Left lung (tissue), 10 donors: ENCODE data around the gene CFAP299. TPM values are rescaled to one million over a fixed set of nuclear protein-coding genes. Genes with fewer than 3 reads are reported as not detected.
"Not testable (repeated sequence)": the region's sequence is repeated elsewhere in the genome, so short reads cannot be mapped to it uniquely, and the experiment has no call there.

ENCODE experiments used
- ATAC-seq: fragments of 200-7000 bp; cut with Tn5 transposase; one replicate; pipeline ENCODE4 v1.9.1; 2020; ENCODE audit warnings: moderate library complexity
- DNase-seq, 4 donors: peaks; one replicate each; pipeline ENCODE4 v3.0.0-alpha.2; 2013 to 2020
- H3K27ac ChIP-seq, 2 donors: fragments of 200-600 bp; sonication (generic) in 1 of 2; one replicate each; pipeline versions ENCODE4 v1.5.0 to v1.8.0; 2020 to 2021
- H3K27me3 ChIP-seq, 2 donors: fragments of 200-600 bp; sonication (generic) in 1 of 2; one replicate each; pipeline versions ENCODE4 v1.5.0 to v1.8.0; 2020 to 2021
- H3K36me3 ChIP-seq, 2 donors: fragments of 200-600 bp; sonication (generic) in 1 of 2; one replicate each; pipeline versions ENCODE4 v1.5.0 to v1.8.0; 2020 to 2021
- H3K4me1 ChIP-seq, 2 donors: fragments of 200-600 bp; one replicate each; pipeline ENCODE4 v1.8.0; 2021
- H3K4me3 ChIP-seq, 2 donors: fragments of 200-600 bp; sonication (generic) in 1 of 2; one replicate each; pipeline versions ENCODE4 v1.5.0 to v1.8.0; 2020 to 2021; ENCODE audit warnings: mild to moderate bottlenecking in 1 of 2
- H3K9me3 ChIP-seq, 2 donors: fragments of 200-600 bp; sonication (generic) in 1 of 2; one replicate each; pipeline versions ENCODE4 v1.5.0 to v1.8.0; 2020 to 2021
- CTCF ChIP-seq, 2 donors: fragments of 200-600 bp; sonication (generic) in 1 of 2; IDR thresholded peaks; one replicate each; pipeline versions ENCODE4 v1.5.0 to v1.8.0; 2021; ENCODE audit warnings: antibody characterized with exemption in 2 of 2
- intact Hi-C, 2 donors: fragments of 100-400 bp; cut with DNase I; formaldehyde crosslinking; loops; one replicate each; pipeline versions ENCODE4 v1.11.2 to v1.14.2; 2022
- polyA plus RNA-seq, 6 donors: library from polyadenylated mRNA; unstranded; fragments of 120-200 nt; gene quantifications; one replicate each; pipeline ENCODE4 v1.2.1, GENCODE V29; 2013; ENCODE audit not compliant: insufficient read length in 6 of 6
- total RNA-seq, 2 donors: library from RNA; stranded (reverse); fragmentation: NEBNext Ultra II Directional; extraction: Animal tissue kit (Norgen Biotek cat#: 25700); gene quantifications; one replicate each; pipeline ENCODE4 v1.2.1, GENCODE V29; 2021
- donor health status: DM: no; HTN: yes; CAD: no.
- donor health status: DM: no; HTN: no; CAD: no.

The CFAP299 gene
- total and polyA plus RNA-seq, 8 donors, result 1.2 to 2.3 (median 1.6) TPM; not detected in 1

- Histone ChIP-seq H3K27me3 (peaks cover 0 to 10% of the 10 kb centered on the region in 2 donors), H3K36me3 (no peaks in the 10 kb centered on the region), H3K4me3 (no peak overlapping the region), H3K27ac (no peak overlapping the region), H3K4me1 (peaks cover 0 to 3% of the 10 kb centered on the region in 2 donors), H3K9me3 (no peaks in the 10 kb centered on the region)
- ATAC-seq (no peak), DNase-seq (no peak)
- intact Hi-C loops, result no loop called here
- no peak for TF ChIP-seq CTCF (IDR thresholded peaks at IDR 0.05)
Observed at GRCh38 chr4:80312124-80312523, 23.4 kb upstream of the CFAP299 start.

- H3K4me3 ChIP-seq, result no peak overlapping the region
- no peaks in the 10 kb centered on the region for H3K36me3 ChIP-seq
- H3K4me1 ChIP-seq, result no peaks in the 10 kb centered on the region
- no peak overlapping the region for H3K27ac ChIP-seq
- peaks cover 0 to under 1% of the 10 kb centered on the region in 2 donors for H3K27me3 ChIP-seq
- no peaks in the 10 kb centered on the region for H3K9me3 ChIP-seq
- DNase-seq (no peak), ATAC-seq (no peak)
- TF ChIP-seq CTCF (IDR thresholded peaks at IDR 0.05), result no peak
- intact Hi-C loops, result no loop called here
Observed at GRCh38 chr4:80313627-80314026, 21.9 kb upstream of the CFAP299 start.

GRCh38 chr4:80315848-80316247 is 19.7 kb upstream of the CFAP299 start:
- ATAC-seq, intact Hi-C loops, H3K27ac ChIP-seq, H3K27me3 ChIP-seq, H3K9me3 ChIP-seq, H3K36me3 ChIP-seq, H3K4me3 ChIP-seq, DNase-seq, H3K4me1 ChIP-seq: not testable (repeated sequence)

GRCh38 chr4:80321341-80321740 is 14.2 kb upstream of the CFAP299 start:
- intact Hi-C loops, result no loop called here

GRCh38 chr4:80321776-80322175 is 13.8 kb upstream of the CFAP299 start:
- ATAC-seq, result no peak
- TF ChIP-seq CTCF (IDR thresholded peaks at IDR 0.05), result no peak

More at GRCh38 chr4:80321341-80321740, 14.2 kb upstream of the CFAP299 start:
- Histone ChIP-seq H3K4me1 (no peaks in the 10 kb centered on the region), H3K27me3 (no peaks in the 10 kb centered on the region), H3K27ac (no peak overlapping the region), H3K9me3 (no peaks in the 10 kb centered on the region), H3K36me3 (no peaks in the 10 kb centered on the region), H3K4me3 (no peak overlapping the region)
- TF ChIP-seq CTCF (IDR thresholded peaks at IDR 0.05), result no peak
- ATAC-seq (no peak), DNase-seq (no peak)

GRCh38 chr4:80322716-80323115 is 12.8 kb upstream of the CFAP299 start:
- no peak for TF ChIP-seq CTCF (IDR thresholded peaks at IDR 0.05)
- no peaks in the 10 kb centered on the region for H3K27me3 ChIP-seq
- DNase-seq (no peak), ATAC-seq (peak; percentile 41)
- intact Hi-C loops, result no loop called here
- no peak overlapping the region for H3K4me3 ChIP-seq
- H3K36me3 ChIP-seq, result no peaks in the 10 kb centered on the region
- no peaks in the 10 kb centered on the region for H3K4me1 ChIP-seq
- H3K9me3 ChIP-seq, result no peaks in the 10 kb centered on the region
- no peak overlapping the region for H3K27ac ChIP-seq

More at GRCh38 chr4:80321776-80322175, 13.8 kb upstream of the CFAP299 start:
- intact Hi-C loops, result no loop called here
- Histone ChIP-seq H3K4me1 (no peaks in the 10 kb centered on the region), H3K36me3 (no peaks in the 10 kb centered on the region), H3K9me3 (no peaks in the 10 kb centered on the region), H3K27ac (no peak overlapping the region), H3K4me3 (no peak overlapping the region), H3K27me3 (no peaks in the 10 kb centered on the region)
- DNase-seq, result no peak
